Activated CD8-positive, alpha-beta memory T cell treated with anti-CD3 and anti-CD28 coated beads for 4 hours (primary cell): ENCODE results near the gene DLG2.
"Not testable (repeated sequence)": the region's sequence is repeated elsewhere in the genome, so short reads cannot be mapped to it uniquely, and the experiment has no call there.

Experiments used
- DNase-seq, 2 donors: peaks; one replicate each; pipeline ENCODE4 v3.0.0-alpha.2; 2020; ENCODE audit warnings: low read depth in 2 of 2

DLG2 gene

DNA sequence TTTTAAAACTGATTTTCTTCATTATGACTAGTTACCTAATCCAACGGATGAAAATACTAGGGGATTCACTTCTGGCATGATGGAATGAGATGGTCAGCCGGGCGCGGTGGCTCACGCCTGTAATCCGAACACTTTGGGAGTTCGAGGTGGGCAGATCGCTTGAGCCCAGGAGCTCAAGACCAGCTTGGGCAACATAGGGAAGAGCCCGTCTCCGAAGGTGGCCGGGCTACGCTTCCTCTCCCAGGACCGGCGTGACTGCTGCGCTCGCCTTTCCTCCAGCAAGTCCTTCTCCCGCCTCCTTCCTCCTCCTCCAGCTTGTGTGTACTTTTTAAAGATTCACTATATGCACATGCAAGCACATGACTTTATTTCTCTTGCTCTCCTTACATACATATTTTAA is 1835.6 kb downstream of the DLG2 start:
- DNase-seq = no peak

DNA sequence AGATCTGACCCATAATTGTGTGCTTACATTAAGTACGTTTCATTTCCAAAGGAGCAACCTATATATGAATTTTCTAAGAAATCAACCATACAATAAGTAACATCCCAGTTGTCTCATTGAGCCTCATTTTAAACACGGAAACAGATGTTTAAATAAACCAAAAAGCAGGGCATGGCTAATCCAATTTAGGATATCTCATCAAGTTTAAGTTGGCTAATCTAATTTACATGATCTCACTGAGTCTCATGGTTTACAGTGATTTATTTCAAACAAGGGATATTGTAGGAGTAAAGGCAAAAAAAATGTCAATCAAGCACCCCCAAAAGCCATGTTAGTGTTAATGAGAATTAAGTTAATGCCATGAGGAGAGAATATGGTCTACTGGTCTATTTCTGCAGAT is 1841.2 kb downstream of the DLG2 start:
- DNase-seq = no peak

DNA sequence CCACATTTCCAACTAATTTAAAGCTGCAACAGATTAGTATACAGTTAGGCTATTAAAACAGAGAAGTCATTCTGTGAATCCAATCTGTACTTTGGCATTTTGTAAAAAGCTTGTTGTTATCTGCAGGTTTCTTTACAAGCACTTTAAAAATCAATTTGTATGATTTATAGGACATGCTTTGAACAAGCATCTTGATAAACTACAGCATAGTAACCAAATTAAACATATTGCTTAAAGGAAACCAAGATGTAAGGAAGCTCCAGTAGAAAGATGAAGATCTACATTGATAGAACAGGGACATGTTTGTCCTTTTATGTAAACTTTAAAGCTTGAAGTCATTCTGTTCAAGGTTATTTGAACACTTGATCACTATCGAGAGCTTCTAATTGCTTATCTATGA is 1842.7 kb downstream of the DLG2 start:
- no peak for DNase-seq

DNA sequence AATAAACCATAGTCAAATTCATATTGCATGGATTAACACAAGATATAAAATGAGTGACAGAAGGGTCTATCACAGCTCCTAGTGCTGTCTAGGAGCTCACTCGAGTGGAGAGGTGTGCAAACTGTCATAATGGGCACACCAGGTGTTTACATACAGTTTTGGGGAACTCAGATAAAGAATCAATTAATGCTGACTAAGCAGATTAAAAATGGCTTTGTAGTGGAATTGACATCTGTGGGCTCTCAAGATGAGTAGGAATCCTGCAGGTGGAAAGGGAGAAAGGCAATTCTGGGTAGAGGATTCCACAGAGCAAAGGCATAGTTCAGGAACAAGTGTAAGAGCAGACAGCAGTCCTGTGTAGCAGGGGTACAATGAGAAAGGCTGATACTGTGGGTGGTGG is 1844.8 kb downstream of the DLG2 start:
- no peak for DNase-seq

DNA sequence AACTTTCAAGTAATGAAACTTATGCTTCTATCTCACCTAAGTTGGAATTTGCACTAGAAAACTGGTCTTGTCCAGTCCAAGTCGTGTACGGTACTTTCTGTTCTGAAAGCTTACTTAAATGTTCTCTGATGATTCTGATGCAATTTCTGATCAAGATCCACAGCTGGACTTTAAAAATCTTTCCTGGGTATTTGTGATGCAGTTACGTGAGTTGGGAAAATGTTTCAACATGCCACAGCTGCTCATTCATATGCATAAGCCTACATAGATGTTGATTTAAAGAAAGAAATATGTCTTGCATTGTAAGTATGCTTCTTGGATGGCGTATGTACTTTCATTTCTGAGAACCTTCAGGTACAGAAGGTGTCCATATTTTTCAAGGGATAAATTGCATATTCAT is 1847.3 kb downstream of the DLG2 start:
- no peak for DNase-seq

DNA sequence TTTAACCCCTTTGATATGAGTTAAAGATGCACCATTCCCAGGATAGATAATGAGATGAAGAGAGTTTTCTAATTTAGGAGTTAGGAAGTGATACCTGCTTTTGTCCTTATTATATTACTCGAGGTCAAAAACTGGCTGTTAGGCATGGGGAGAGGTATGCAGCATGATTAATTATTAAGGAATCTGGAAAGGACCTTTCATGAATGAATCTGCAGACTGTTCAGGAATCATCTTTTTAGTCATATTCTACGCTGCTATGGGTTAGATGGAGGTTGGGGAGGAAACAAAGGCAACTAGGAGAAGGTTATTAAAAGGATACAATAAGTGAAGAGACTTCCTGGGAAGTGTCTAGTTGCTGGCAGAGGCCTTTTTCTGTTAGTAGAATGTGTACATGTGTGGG is 1848.5 kb downstream of the DLG2 start:
- no peak for DNase-seq

DNA sequence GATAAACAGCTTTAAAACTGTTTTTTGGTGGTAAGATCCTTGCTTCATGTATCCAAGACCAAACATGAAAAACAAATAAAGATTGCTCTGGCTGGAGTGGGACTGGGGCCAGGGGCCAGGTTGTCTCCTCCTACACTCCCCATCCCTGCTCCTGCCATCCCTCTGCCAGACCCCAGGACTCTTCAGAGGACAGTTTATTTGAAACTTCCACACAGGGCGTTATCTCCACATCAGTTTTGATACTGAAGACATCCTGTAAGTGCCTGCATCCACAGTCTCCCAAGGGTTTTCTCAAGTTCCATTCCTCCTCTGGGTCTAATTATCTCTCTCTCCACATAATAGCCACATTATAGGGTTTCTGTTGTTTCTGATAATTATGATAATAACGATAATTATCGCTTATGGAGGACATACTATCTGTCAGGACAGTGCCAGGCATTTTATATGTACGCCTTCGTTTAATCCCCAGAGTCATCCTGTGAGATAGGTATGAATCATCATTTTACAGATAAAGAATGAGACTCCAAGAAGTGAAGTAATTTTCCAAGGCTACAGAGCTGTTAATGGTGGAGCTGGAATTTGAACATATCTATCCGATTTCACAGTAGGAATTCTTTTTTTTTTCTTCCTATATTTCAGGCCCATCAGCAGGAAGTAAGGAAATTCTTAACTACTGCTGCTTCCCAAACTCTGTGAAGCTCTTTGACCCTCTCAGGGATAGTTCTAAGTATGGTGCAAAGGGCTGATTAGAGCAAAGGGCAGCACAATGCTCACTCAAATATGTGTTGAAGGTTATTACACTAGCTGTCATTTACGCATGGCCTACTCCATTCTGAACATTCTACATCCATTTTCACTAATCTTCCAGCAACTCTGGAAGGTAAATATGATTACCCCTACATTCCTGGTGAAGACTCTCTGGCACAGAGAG is 1852.9 kb downstream of the DLG2 start:
- DNase-seq = no peak

DNA sequence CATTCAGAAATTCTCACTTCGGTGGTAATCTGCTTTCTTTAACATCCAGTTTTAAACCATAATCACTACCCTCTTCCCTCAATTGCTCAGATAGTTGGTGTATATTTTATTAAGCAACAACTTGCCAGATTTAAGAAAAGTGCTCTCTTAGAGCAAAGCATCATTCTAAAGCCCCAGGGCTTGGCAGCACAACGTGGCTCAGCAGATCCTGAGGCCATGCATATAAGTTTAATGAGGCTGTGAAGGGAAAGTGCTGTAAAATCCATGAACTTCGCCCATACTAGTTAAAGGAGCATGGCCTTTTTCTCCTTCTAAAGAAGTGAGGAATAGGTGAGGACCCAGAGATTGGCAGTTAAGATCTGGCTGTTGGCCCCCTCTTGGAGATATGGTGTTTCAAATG is 1858.7 kb downstream of the DLG2 start:
- no peak for DNase-seq

DNA sequence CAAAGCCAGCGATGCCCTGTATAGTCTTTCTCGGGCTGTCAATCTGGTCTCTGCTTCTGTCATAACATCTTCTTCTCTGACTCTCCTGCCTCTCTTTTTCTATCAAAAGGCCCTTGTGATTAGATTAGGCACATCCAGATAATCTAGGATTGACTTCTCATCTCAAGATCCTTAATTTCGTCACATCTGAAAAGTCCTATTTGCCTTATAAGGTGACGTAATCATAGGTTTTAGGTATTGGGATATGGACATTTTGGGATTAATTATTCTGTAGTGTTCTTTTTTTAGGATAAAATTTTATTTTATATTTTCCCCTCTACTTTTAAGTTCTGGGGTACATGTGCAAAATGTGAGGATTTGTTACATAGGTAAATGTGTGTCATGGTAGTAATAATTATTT is 1860.2 kb downstream of the DLG2 start:
- DNase-seq = no peak

DNA sequence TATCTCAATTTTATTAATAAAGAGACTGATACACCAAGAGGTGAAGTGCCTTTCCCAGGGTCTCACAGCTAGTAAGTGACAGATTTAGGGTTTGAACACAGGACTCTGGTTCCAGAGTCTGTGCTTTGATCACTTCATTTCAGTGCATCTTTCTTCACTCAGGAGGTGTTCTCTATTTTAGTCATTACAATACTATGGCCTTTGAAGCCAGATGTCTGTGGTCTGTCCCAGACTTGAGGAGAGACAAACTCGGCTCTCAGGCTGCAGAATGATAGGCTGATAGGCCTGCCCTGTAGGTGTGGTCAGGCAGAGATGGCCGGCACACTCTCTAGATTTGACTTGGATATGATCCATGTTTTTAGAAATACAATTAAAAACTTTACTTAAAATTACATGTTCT is 1862.5 kb downstream of the DLG2 start:
- no peak for DNase-seq

DNA sequence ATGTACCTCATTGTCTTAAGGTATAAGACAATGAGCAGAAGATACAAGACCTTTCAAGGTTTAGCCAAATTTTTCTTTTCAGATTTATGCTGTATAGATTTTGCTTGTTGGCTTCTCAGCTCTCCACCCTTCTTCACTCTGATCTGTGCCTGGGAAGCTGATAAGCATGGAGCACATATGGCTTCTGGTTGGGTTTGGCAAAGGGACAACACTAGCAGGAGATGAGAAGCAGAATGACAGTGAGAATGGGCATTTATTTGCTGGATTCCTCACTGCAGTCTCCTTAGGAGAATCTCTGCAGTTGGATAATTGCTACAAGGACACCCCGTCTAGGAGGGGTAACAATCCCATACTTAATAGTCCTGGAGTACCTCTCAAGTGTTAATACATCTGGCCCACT is 1866.2 kb downstream of the DLG2 start:
- DNase-seq = no peak

DNA sequence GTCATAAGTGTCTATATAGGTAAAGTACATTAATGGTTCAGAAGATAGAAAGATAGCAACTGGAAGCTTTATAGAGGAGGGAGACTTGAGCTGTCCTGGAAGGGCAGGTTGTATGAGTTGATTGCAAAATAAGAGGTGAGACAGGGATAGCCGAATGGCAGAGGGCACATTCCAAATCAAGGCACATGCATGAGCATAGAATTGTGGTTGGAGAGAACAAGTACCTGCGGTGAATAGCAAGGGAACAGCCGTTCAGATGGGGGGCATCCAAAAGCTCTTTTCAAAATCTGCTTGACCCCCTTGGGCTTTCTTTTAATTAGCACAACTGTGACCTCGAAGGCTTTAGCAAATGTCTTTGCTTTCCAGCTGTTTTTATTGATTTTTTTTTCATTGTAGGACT is 1868.0 kb downstream of the DLG2 start:
- DNase-seq = no peak

DNA sequence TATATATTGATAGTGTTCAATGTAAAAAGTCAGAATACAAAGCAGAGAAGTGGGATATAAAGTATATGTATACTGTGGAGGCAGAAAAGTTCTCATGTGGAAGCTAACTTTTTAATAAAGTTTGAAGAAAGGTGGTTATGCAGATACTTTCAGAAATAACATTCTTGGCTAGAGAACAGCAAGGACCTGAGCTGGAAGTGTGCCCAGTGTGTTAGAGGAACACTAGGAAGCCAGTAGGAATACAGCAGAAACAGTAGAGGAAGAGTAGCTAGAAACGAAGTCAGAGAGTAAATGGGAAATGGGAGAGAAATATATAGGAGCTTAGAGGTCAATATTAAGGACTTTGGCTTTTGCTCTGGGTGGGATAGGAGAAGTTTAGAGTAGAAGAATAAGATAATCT is 1876.1 kb downstream of the DLG2 start:
- DNase-seq = no peak

DNA sequence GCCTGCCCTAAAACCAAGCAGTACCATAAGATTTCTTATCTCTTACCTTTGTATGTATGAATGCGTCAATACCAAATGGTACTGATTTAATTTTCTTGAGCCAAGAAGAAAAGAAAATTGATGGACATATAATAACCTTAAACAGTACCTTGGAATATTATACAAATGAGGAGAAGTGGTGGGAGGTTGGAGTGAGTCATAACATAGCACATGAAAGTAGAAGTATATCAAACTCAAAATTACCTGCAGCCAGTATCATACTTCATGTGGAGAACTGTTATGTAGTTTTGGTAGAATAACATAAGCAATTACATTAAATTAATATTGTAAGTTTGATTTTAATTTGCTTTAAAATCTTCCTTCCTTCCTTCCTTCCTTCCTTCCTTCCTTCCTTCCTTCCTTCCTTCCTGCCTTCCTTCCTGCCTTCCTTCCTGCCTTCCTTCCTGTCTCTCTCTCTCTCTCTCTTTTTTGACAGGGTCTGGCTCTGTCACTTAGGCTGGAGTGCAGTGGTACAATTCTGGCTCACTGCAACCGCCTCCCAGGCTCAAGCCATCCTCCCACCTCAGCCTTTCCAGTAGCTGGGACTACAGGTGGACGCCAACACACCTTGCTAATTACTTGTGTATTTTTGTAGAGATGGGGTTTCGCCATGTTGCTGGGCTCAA is 1880.1 kb downstream of the DLG2 start:
- no peak for DNase-seq

DNA sequence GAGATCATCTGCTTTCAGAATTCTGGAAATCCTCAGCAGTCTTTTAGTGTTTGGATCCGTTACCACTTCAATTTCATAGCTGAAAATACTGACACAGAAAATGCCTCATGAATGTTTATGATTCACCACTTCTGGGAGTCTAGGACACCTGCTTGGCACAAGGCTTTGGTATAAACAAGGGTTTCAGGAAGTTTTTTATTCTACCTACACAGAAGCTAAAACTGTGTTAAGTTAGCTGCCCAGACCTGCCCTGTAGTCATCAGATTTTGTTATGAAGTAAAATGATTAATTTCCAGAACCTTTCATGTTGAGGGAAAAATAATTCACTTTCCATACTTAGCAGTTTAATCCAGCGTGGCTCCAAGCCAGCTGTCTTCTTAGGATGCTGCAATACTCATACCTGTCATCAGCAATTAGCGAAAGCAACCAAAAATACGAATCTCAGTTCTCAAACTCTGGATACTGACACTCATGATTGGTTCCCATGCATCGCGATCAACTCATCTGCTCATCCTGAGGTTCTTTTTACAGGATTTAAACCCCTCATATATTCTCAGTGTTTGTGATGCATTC is 1882.4 kb downstream of the DLG2 start:
- DNase-seq = no peak

DNA sequence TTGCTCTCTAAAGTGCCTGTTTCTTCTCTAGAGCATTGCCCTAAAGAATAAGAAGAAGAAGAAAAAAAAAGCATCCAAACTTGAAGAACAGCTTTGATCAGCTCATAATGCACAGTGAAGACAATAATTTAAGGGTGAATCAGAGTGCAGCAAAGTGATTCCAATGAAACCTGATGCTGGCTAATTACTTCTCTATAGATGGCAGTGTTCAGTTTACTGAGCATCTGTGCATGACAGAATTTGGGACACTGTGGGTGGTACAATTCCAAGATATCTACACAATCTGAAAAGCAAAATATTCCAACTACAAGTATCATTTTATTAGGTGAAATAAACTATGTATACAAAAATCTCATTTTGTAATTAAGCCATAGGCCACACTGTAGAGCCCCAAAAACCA is 1890.5 kb downstream of the DLG2 start:
- no peak for DNase-seq

DNA sequence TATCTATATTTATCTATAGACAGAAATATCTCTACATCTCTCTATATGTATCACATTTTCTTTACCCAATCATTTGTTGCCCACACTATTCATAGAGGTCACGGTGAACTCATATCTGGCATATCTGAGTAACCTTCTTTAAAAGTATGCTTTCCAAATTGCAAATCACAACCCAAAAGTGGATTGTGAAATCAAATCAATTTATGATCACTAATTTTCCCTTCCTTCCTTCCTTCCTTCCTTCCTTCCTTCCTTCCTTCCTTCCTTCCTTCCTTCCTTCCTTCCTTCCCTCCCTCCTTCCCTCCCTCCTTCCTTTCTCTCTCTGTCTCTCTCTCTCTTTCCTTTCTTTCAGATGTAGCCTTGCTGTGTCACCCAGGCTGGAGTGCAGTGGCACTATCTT is 1893.0 kb downstream of the DLG2 start:
- DNase-seq = no peak

DNA sequence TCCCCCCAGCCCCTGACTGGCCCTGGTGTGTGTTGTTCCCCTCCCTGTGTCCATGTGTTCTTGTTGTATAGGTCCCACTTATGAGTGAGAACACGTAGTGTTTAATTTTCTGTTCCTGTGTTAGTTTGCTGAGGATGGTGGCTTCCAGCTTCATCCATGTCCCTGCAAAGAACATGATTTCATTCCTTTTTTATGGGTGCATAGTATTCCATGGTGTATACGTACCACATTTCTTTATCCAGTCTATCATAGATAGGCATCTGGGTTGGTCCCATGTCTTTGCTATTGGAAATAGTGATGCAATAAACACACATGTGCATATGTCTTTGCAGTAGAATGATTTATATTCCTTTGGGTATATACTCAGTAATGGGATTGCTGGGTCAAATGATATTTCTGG is 1895.9 kb downstream of the DLG2 start:
- not testable (repeated sequence) for DNase-seq

DNA sequence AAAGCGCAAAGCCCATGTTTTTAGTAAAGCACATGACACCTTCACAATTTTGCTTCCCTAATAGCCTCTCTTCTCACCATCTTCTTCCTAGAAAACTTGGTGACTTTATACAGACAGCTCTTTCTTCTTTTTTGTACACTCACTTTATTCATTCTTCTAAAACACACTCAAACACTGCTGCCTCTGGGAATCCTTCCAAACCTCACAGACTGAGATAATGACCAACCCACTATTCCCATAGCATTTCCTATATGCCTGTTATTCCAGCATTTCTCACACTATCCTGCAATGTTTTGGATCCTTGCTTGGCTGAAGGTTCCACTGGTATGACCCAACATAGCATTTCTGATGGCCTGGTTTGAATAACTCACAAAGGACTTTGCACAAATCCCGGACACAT is 1898.9 kb downstream of the DLG2 start:
- DNase-seq = no peak

DNA sequence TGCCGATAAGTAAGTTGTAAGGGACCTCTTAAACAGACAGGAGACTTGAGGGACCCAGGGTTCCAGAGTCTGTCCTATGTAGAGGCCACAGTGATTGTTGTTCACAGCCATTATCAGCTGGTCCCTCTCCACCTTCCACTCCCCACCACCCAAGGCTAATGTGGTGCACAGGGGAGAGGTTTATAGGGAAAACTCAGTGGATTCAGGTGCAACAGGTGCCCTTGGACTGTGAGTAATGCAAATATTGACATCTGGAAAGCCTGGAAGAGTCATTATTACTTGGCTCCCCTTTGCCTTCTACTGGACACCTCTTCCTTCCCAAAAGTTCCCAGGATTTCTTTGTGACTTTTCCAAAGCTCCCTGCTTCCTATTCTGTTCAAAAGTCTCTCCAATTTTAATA is 1899.9 kb downstream of the DLG2 start:
- DNase-seq = no peak

DNA sequence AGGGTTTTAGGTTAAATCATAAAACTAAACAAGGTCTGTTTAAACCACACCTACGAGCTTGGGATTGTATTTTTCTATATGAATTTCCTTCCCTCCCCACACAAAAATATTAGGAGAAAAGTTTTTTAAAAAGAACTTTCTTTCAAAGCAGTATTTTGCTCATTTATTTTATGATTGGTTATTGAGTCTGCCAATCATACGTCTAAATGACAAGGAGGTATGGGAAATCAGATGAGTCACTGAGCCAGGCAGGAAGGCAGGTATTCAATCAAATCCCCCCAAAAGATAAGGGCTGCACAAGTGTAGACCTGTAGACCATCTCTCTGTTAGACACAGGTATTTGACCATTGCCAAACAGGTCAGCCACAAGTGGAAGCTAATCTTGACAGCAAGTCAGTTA is 1900.8 kb downstream of the DLG2 start:
- DNase-seq = no peak

DNA sequence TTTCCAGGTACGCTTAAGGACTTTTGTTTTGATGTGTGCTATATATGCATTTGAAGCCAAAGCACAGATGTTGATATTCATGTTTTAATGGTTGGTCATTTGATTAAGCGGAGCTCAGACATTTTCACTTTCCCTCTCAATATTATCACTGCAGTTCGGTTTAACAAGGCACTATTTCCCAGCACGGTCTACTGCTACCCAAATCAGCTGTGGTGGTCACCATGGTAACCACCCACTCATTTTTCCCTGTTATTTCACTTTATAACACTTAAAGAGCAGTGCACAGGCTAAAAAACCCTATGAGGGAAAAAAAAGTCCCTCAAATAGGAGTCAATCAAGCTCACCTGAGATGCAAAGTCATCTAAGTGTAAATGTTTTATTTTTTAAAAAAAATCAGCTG is 1901.4 kb downstream of the DLG2 start:
- DNase-seq = no peak

DNA sequence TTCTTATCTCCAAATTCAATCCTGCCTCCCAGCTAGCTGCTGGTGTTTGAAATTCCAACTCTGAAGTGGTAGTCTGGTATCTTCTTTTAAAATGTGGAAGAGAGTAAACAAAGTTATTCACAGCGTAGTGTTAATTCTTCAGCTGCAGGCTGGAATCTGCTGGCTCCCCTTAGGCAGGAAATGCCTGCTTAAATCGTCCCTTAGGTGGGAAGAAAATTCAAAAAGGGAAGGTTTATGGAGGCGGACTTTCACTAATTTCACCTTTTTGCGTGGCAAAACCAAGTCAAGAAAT is 1901.9 kb downstream of the DLG2 start:
- DNase-seq = no peak
